ENCODE results near the gene CLCN5. TPM values are rescaled to one million over a fixed set of nuclear protein-coding genes. Genes with fewer than 3 reads are reported as not detected.

CLCN5 gene
- total RNA-seq, 2 experiments from 2014 or later: 0.61 to 1.6 TPM

- Histone ChIP-seq H3K27ac (ENCODE audit: low read depth in 1 of 2, low read length in 2 of 2) (no peak overlapping the region), H3K4me1 (ENCODE audit: insufficient read depth, low read length) (no peaks in the 10 kb centered on the region), H3K36me3 (ENCODE audit: insufficient read depth, low read length) (no peaks in the 10 kb centered on the region), H3K27me3 (ENCODE audit: control insufficient read depth in 1 of 2, insufficient read depth in 2 of 2, low read length in 2 of 2) (no peaks in the 10 kb centered on the region), H3K4me3 (ENCODE audit: low read length) (no peak overlapping the region), H3K9me3 (ENCODE audit: control insufficient read depth in 1 of 2, insufficient read depth in 1 of 2, low read length in 2 of 2) (no peaks in the 10 kb centered on the region)
- ChIA-PET POLR2A (no interaction called here), CTCF (no interaction called here)
- ATAC-seq (ENCODE audit: poor library complexity) (no peak), DNase-seq (no peak)
- intact Hi-C loops (cut with DNase I, micrococcal nuclease): no loop called here
- H3K4me1 Mint-ChIP-seq (ENCODE audit: low read depth): no peaks in the 10 kb centered on the region
- H3K9me3 Mint-ChIP-seq: no peaks in the 10 kb centered on the region
- H3K36me3 Mint-ChIP-seq (ENCODE audit: low read depth): no peaks in the 10 kb centered on the region
- H3K27ac Mint-ChIP-seq: no peak overlapping the region
- no peak for TF ChIP-seq CTCF (IDR thresholded peaks at IDR 0.05)
- H3K27me3 Mint-ChIP-seq: no peaks in the 10 kb centered on the region
- no peak overlapping the region for H3K4me3 Mint-ChIP-seq
Observed at GRCh38 chrX:49978176-49978575, 55.8 kb downstream of the CLCN5 start.

- ChIA-PET POLR2A (no interaction called here), CTCF (no interaction called here)
- no peak overlapping the region for H3K27ac Mint-ChIP-seq
- H3K27ac ChIP-seq (ENCODE audit: low read depth in 1 of 2, low read length in 2 of 2): no peak overlapping the region
- H3K27me3 ChIP-seq (ENCODE audit: control insufficient read depth in 1 of 2, insufficient read depth in 2 of 2, low read length in 2 of 2): no peaks in the 10 kb centered on the region
- ATAC-seq (ENCODE audit: poor library complexity): no peak
- no peaks in the 10 kb centered on the region for H3K36me3 Mint-ChIP-seq (ENCODE audit: low read depth)
- H3K9me3 Mint-ChIP-seq: no peaks in the 10 kb centered on the region
- no peaks in the 10 kb centered on the region for H3K4me1 Mint-ChIP-seq (ENCODE audit: low read depth)
- no peak overlapping the region for H3K4me3 ChIP-seq (ENCODE audit: low read length)
- H3K27me3 Mint-ChIP-seq: no peaks in the 10 kb centered on the region
- intact Hi-C loops (cut with DNase I, micrococcal nuclease): no loop called here
- TF ChIP-seq CTCF (IDR thresholded peaks at IDR 0.05): no peak
- H3K4me3 Mint-ChIP-seq: no peak overlapping the region
- DNase-seq: no peak
- H3K36me3 ChIP-seq (ENCODE audit: insufficient read depth, low read length): no peaks in the 10 kb centered on the region
- H3K4me1 ChIP-seq (ENCODE audit: insufficient read depth, low read length): no peaks in the 10 kb centered on the region
- H3K9me3 ChIP-seq (ENCODE audit: control insufficient read depth in 1 of 2, insufficient read depth in 1 of 2, low read length in 2 of 2): no peaks in the 10 kb centered on the region
Observed at GRCh38 chrX:49986058-49986457, 63.7 kb downstream of the CLCN5 start.

GRCh38 chrX:49987651-49988050 is 65.3 kb downstream of the CLCN5 start:
- Mint-ChIP-seq H3K27ac (no peak overlapping the region), H3K4me3 (no peak overlapping the region), H3K27me3 (no peaks in the 10 kb centered on the region), H3K9me3 (no peaks in the 10 kb centered on the region), H3K4me1 (ENCODE audit: low read depth) (no peaks in the 10 kb centered on the region), H3K36me3 (ENCODE audit: low read depth) (no peaks in the 10 kb centered on the region)
- Histone ChIP-seq H3K27me3 (ENCODE audit: control insufficient read depth in 1 of 2, insufficient read depth in 2 of 2, low read length in 2 of 2) (no peaks in the 10 kb centered on the region), H3K9me3 (ENCODE audit: control insufficient read depth in 1 of 2, insufficient read depth in 1 of 2, low read length in 2 of 2) (no peaks in the 10 kb centered on the region), H3K4me1 (ENCODE audit: insufficient read depth, low read length) (no peaks in the 10 kb centered on the region), H3K27ac (ENCODE audit: low read depth in 1 of 2, low read length in 2 of 2) (no peak overlapping the region), H3K4me3 (ENCODE audit: low read length) (no peak overlapping the region), H3K36me3 (ENCODE audit: insufficient read depth, low read length) (no peaks in the 10 kb centered on the region)
- intact Hi-C loops (cut with DNase I, micrococcal nuclease): no loop called here
- no peak for DNase-seq
- ChIA-PET POLR2A (no interaction called here), CTCF (no interaction called here)
- TF ChIP-seq CTCF (IDR thresholded peaks at IDR 0.05): no peak
- no peak for ATAC-seq (ENCODE audit: poor library complexity)

All from CD4-positive, alpha-beta T cell (primary cell).